ENCODE data around the gene DLK1.

DLK1 gene

GRCh38 chr14:100728962-100729361 is 2.3 kb downstream of the DLK1 start:
- TF ChIP-seq CTCF (IDR thresholded peaks at IDR 0.05) (no peak), ZFX (IDR thresholded peaks at IDR 0.05; ENCODE audit: borderline replicate concordance) (no peak)
- no peak overlapping the region for H3K27ac ChIP-seq

GRCh38 chr14:100729982-100730381 is 3.3 kb downstream of the DLK1 start:
- TF ChIP-seq CTCF (IDR thresholded peaks at IDR 0.05), result no peak
- TF ChIP-seq ZFX (IDR thresholded peaks at IDR 0.05; ENCODE audit: borderline replicate concordance), result no peak
- no peak overlapping the region for H3K27ac ChIP-seq

GRCh38 chr14:100730581-100730980 is 3.9 kb downstream of the DLK1 start:
- TF ChIP-seq CTCF (IDR thresholded peaks at IDR 0.05) (no peak), ZFX (IDR thresholded peaks at IDR 0.05; ENCODE audit: borderline replicate concordance) (no peak)
- H3K27ac ChIP-seq, result no peak overlapping the region

GRCh38 chr14:100731011-100731670 is 4.4 kb downstream of the DLK1 start:
- no peak overlapping the region for H3K27ac ChIP-seq
- no peak for TF ChIP-seq ZFX (IDR thresholded peaks at IDR 0.05; ENCODE audit: borderline replicate concordance)
- no peak for TF ChIP-seq CTCF (IDR thresholded peaks at IDR 0.05)

GRCh38 chr14:100731846-100732765 is 5.4 kb downstream of the DLK1 start:
- no peak overlapping the region for H3K27ac ChIP-seq
- TF ChIP-seq CTCF (IDR thresholded peaks at IDR 0.05) (no peak), ZFX (IDR thresholded peaks at IDR 0.05; ENCODE audit: borderline replicate concordance) (no peak)

GRCh38 chr14:100732766-100733100 is 6.0 kb downstream of the DLK1 start:
- TF ChIP-seq ZFX (IDR thresholded peaks at IDR 0.05; ENCODE audit: borderline replicate concordance), result no peak
- no peak for TF ChIP-seq CTCF (IDR thresholded peaks at IDR 0.05)
- no peak overlapping the region for H3K27ac ChIP-seq
